HCT116 (cell line): Measurements from ENCODE around the gene MAN2B1. TPM values are rescaled to one million over a fixed set of nuclear protein-coding genes. Genes with fewer than 3 reads are reported as not detected.
A peak's percentile ranks its signal among the peaks of the same experiment; 100 is the strongest.

Experiments
- ATAC-seq: fragments of 200-7000 bp; cut with Tn5 transposase; 2 replicates; pipeline ENCODE4 v1.9.1; 2020; ENCODE audit warnings: mild to moderate bottlenecking, moderate library complexity
- BruUV-seq: library from RNA; stranded (reverse); fragments of 400-500 nt; replicated peaks from 2 replicates; lab custom pipeline; 2021; lab: Mats Ljungman, UMichigan
- CTCF ChIA-PET: fragments of 300-600 bp; sonication (Branson Sonifier 250); formaldehyde crosslinking; loops from one replicate; lab custom pipeline; 2021; ENCODE audit warnings: antibody characterized with exemption; lab: Charles Lee
- POLR2A ChIA-PET: fragments of 300-600, 350-600 bp; sonication (Branson Sonifier 250); formaldehyde crosslinking; loops from one replicate; lab custom pipeline; 2021; ENCODE audit warnings: antibody characterized with exemption; lab: Charles Lee
- RAD21 ChIA-PET, 2 experiments: fragments of 300-600 bp; sonication (Branson Sonifier 250); formaldehyde crosslinking; loops; one replicate each; lab custom pipeline; 2023; ENCODE audit warnings: low total read pairs in 2 of 2; ENCODE audit not compliant: uncharacterized antibody in 2 of 2, unreplicated experiment in 2 of 2, low non-redundant PET in 1 of 2; lab: Charles Lee
- DNase-seq: peaks from one replicate; pipeline ENCODE4 v3.0.0-alpha.2; 2010; ENCODE audit warnings: low read depth, low spot score
- H2AFZ ChIP-seq: fragments of 200-600 bp; shearing (Covaris generic), sonication (generic); 2 replicates; pipeline ENCODE4 v1.6.1; 2017; ENCODE audit warnings: low read depth, mixed run types, mixed read lengths, antibody characterized with exemption, low read length; ENCODE audit not compliant: poor library complexity, severe bottlenecking
- H3K27ac ChIP-seq: 2 replicates; pipeline ENCODE4 v1.5.1; 2012; ENCODE audit warnings: low read depth, low read length
- H3K27me3 ChIP-seq: fragments of 200-600 bp; sonication (generic); 2 replicates; pipeline ENCODE4 v1.6.1; 2016; ENCODE audit warnings: mixed run types, low read length, mixed read lengths; ENCODE audit not compliant: insufficient read depth
- H3K36me3 ChIP-seq, 2 experiments: fragments of 200-500 bp in 1 of 2; fragments of 200-600 bp in 1 of 2; sonication (Bioruptor generic) in 1 of 2; sonication (generic) in 1 of 2; 2 replicates each; pipeline versions ENCODE4 v1.5.1 to v1.6.1; 2014 to 2016; ENCODE audit warnings: low read length in 2 of 2, inconsistent platforms in 1 of 2, mixed read lengths in 1 of 2, mixed run types in 1 of 2; ENCODE audit not compliant: insufficient read depth in 2 of 2, control insufficient read depth in 1 of 2
- H3K4me1 ChIP-seq, 2 experiments: fragments of 200-600 bp in 1 of 2; sonication (generic) in 1 of 2; 2 replicates each; pipeline versions ENCODE4 v1.5.1 to v1.6.1; 2012 to 2017; ENCODE audit warnings: low read length in 2 of 2, inconsistent platforms in 1 of 2, mild to moderate bottlenecking in 1 of 2, mixed read lengths in 1 of 2, mixed run types in 1 of 2, moderate library complexity in 1 of 2; ENCODE audit not compliant: insufficient read depth in 2 of 2, control insufficient read depth in 1 of 2
- H3K4me2 ChIP-seq: fragments of 200-600 bp; sonication (generic); 2 replicates; pipeline ENCODE4 v1.6.1; 2017; ENCODE audit warnings: mixed run types, low read length, mixed read lengths
- H3K4me3 ChIP-seq, 2 experiments: fragments of 200-600 bp in 1 of 2; sonication (generic) in 1 of 2; replicated peaks in 1 of 2; 2 replicates each; pipeline ENCODE4 v1.5.1; 2011 to 2016; ENCODE audit warnings: low read length in 2 of 2, control low read depth in 1 of 2, low read depth in 1 of 2, mild to moderate bottlenecking in 1 of 2, mixed read lengths in 1 of 2, mixed run types in 1 of 2
- H3K79me2 ChIP-seq: fragments of 200-600 bp; sonication (generic); 2 replicates; pipeline ENCODE4 v1.6.1; 2017; ENCODE audit warnings: mild to moderate bottlenecking, mixed run types, low read length, moderate library complexity, mixed read lengths; ENCODE audit not compliant: insufficient read depth
- H3K9ac ChIP-seq: fragments of 200-600 bp; sonication (generic); 2 replicates; pipeline ENCODE4 v1.6.1; 2016; ENCODE audit warnings: low read length, mixed read lengths
- H3K9me2 ChIP-seq: fragments of 200-600 bp; sonication (generic), shearing (Covaris generic); 2 replicates; pipeline ENCODE4 v1.6.1; 2017; ENCODE audit warnings: mixed run types, mild to moderate bottlenecking, moderate library complexity; ENCODE audit not compliant: insufficient read depth
- H3K9me3 ChIP-seq, 2 experiments: fragments of 200-500 bp in 1 of 2; fragments of 200-600 bp in 1 of 2; sonication (Bioruptor generic) in 1 of 2; sonication (generic) in 1 of 2; 2 replicates each; pipeline ENCODE4 v1.6.1; 2014 to 2017; ENCODE audit warnings: low read length in 2 of 2, mixed read lengths in 2 of 2, inconsistent platforms in 1 of 2, low read depth in 1 of 2, mild to moderate bottlenecking in 1 of 2, mixed run types in 1 of 2, moderate library complexity in 1 of 2; ENCODE audit not compliant: control insufficient read depth in 1 of 2, insufficient read depth in 1 of 2
- H4K20me1 ChIP-seq: fragments of 200-600 bp; sonication (generic), shearing (Covaris generic); 2 replicates; pipeline ENCODE4 v1.6.1; 2017; ENCODE audit warnings: mixed run types, mild to moderate bottlenecking, moderate library complexity; ENCODE audit not compliant: insufficient read depth
- ELF1 ChIP-seq: IDR thresholded peaks from 2 replicates; pipeline ENCODE4 v1.6.1; 2012; ENCODE audit warnings: low read depth, borderline replicate concordance
- EZH2 ChIP-seq: fragments of 200-600 bp; sonication (generic); IDR thresholded peaks from 2 replicates; pipeline ENCODE4 v1.6.1; 2017; ENCODE audit warnings: antibody characterized with exemption, mixed run types
- EZH2phosphoT487 ChIP-seq: fragments of 200-600 bp; IDR thresholded peaks from 2 replicates; pipeline ENCODE4 v1.6.1; 2018; ENCODE audit warnings: antibody characterized with exemption, borderline replicate concordance
- JUND ChIP-seq: IDR thresholded peaks from 2 replicates; pipeline ENCODE4 v1.6.1; 2012
- POLR2AphosphoS5 ChIP-seq: IDR thresholded peaks from 2 replicates; pipeline ENCODE4 v1.6.1; 2011; ENCODE audit warnings: mild to moderate bottlenecking, low read depth, low read length, moderate library complexity
- SIN3A ChIP-seq: IDR thresholded peaks from 2 replicates; pipeline ENCODE4 v1.6.1; 2012; ENCODE audit warnings: low read depth
- SP1 ChIP-seq: IDR thresholded peaks from 2 replicates; pipeline ENCODE4 v1.6.1; 2012; ENCODE audit warnings: low read depth
- SRF ChIP-seq: IDR thresholded peaks from 2 replicates; pipeline ENCODE4 v1.6.1; 2012; ENCODE audit warnings: low read depth
- TCF7L2 ChIP-seq: IDR thresholded peaks from 2 replicates; pipeline ENCODE4 v1.7.0; 2011; ENCODE audit warnings: borderline replicate concordance, inconsistent platforms; ENCODE audit not compliant: insufficient read depth, insufficient read length; ENCODE audit errors: extremely low read depth
- ZFX ChIP-seq: fragments of 450-650 bp; IDR thresholded peaks from 2 replicates; pipeline ENCODE4 v1.6.1; 2017
- intact Hi-C: fragments of 100-400 bp; cut with micrococcal nuclease; formaldehyde crosslinking; loops from 2 replicates; pipeline ENCODE4 v1.10.0; 2022
- total RNA-seq: library from RNA; stranded (reverse); gene quantifications from one replicate; pipeline ENCODE4 v1.2.1, GENCODE V29; 2021; ENCODE audit not compliant: unreplicated experiment
- TF ChIP-seq, protein P1 (sequence below), 3 experiments: fragments of 200-600 bp in 1 of 3; sonication (generic) in 1 of 3; IDR thresholded peaks in 2 of 3; conservative IDR thresholded peaks in 1 of 3; 2 replicates each; pipeline ENCODE4 v1.5.1; 2012 to 2017; ENCODE audit warnings: low read depth in 2 of 3, low read length in 2 of 3, antibody characterized with exemption in 1 of 3, borderline replicate concordance in 1 of 3, control low read depth in 1 of 3, mild to moderate bottlenecking in 1 of 3, mixed read lengths in 1 of 3, mixed run types in 1 of 3, moderate library complexity in 1 of 3; ENCODE audit not compliant: insufficient read depth in 1 of 3
- TF ChIP-seq, protein P2 (sequence below): IDR thresholded peaks from 2 replicates; pipeline ENCODE4 v1.6.1; 2012
- TF ChIP-seq, protein P3 (sequence below): IDR thresholded peaks from 2 replicates; pipeline ENCODE4 v1.6.1; 2012
- TF ChIP-seq, protein P4 (sequence below): IDR thresholded peaks from 2 replicates; pipeline ENCODE4 v1.6.1; 2011; ENCODE audit warnings: mild to moderate bottlenecking, low read length, moderate library complexity; ENCODE audit not compliant: insufficient replicate concordance; ENCODE audit errors: extremely low read depth

Gene MAN2B1
- total RNA-seq, 1 experiment from 2014 or later, result 48.3 TPM

DNA sequence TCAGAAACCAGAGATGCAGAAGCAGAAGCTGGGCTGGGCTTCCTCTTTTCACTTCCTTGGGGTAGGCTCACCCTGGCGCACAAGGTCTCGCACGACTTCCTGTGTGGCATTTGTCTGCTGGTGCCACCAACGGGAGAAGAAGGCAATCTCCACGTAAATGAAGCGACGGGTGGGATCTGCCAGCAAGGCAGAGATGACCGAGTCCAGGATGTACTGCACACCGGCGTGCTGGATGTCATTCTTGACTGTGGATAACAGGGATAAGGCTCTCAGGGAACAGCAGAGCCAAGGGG lies 1.3 kb downstream of the MAN2B1 start (continued):
- TF ChIP-seq EZH2, result no peak
- TF ChIP-seq, protein P1, sequence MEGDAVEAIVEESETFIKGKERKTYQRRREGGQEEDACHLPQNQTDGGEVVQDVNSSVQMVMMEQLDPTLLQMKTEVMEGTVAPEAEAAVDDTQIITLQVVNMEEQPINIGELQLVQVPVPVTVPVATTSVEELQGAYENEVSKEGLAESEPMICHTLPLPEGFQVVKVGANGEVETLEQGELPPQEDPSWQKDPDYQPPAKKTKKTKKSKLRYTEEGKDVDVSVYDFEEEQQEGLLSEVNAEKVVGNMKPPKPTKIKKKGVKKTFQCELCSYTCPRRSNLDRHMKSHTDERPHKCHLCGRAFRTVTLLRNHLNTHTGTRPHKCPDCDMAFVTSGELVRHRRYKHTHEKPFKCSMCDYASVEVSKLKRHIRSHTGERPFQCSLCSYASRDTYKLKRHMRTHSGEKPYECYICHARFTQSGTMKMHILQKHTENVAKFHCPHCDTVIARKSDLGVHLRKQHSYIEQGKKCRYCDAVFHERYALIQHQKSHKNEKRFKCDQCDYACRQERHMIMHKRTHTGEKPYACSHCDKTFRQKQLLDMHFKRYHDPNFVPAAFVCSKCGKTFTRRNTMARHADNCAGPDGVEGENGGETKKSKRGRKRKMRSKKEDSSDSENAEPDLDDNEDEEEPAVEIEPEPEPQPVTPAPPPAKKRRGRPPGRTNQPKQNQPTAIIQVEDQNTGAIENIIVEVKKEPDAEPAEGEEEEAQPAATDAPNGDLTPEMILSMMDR (IDR thresholded peaks at IDR 0.05 in 2 of 3, conservative IDR thresholded peaks at IDR 0.05 in 1 of 3; ENCODE audit: borderline replicate concordance in 1 of 3, insufficient read depth in 1 of 3, low read depth in 2 of 3, low read length in 2 of 3), result no peak
- no peak for TF ChIP-seq ELF1
- TF ChIP-seq SP1, result no peak
- no peak for TF ChIP-seq SIN3A
- TF ChIP-seq, protein P2, sequence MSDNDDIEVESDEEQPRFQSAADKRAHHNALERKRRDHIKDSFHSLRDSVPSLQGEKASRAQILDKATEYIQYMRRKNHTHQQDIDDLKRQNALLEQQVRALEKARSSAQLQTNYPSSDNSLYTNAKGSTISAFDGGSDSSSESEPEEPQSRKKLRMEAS, result no peak
- TF ChIP-seq, protein P3, sequence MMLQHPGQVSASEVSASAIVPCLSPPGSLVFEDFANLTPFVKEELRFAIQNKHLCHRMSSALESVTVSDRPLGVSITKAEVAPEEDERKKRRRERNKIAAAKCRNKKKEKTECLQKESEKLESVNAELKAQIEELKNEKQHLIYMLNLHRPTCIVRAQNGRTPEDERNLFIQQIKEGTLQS, result no peak
- no peak for TF ChIP-seq EZH2phosphoT487
- TF ChIP-seq, all 23 proteins: peak for 0

DNA sequence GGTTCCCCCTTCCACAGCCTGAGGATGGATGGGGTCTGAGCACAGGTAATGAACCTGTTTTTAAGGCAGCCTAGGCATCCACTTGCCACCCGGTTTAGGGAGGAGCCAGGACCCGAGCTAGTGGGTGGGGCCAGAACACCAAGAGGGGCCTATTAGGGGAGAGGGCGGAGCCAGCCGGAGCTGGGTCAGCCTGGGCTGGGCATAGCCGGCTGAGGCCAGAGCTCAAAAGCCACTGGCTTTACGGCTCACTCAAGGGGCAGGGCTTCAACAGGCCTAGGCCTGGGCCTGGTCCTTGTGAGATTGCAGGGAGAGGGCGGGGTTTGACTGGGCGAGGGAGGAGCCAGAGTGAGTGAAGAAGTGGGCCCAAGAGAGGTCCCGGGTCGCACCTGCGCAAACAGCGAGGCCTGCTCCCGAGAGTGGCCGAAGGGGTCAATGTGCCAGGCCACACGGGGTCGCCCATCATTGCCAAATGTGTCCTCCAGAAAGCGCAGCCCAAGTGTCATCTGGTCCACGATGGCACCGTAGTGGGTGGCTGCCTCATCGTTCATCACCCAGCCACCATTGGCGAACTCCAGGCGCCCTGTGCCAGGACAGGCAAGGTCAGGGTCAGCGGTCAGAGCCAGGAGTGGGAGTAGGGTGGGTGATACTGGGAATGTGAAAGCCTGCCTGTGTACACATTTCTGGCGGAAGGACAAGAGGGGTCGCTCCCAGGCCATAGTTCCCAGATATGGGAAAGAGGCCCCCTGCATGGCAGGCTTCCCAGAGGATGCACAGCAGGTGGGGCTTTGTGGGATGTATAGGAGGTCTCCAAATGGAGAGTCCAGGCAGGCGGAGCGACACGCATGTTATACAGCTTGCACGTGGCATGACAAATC lies 1.9 kb downstream of the MAN2B1 start:
- Histone ChIP-seq H3K27ac (no peak overlapping the region), H4K20me1 (no peaks in the 10 kb centered on the region), H3K27me3 (no peaks in the 10 kb centered on the region), H3K4me3 (no peak overlapping the region), H3K9me3 (no peaks in the 10 kb centered on the region), H3K36me3 (peaks cover 0 to 10% of the 10 kb centered on the region in 2 experiments; a peak in 2 of 4 replicates), H3K9ac (no peak overlapping the region), H3K9me2 (no peaks in the 10 kb centered on the region), H3K4me1 (peaks cover 14 to 28% of the 10 kb centered on the region in 2 experiments), H3K79me2 (peaks cover 14% of the 10 kb centered on the region; the same call in 1 of the 2 replicates), H3K4me2 (no peak overlapping the region), H2AFZ (no peak overlapping the region)
- no peak for DNase-seq
- BruUV-seq, result no TSS peak
- ChIA-PET RAD21 (no interaction called here), POLR2A (no interaction called here), CTCF (interaction anchor here (0.9 kb wide), 1 partner anchor 12 kb away, joined by 4 read pairs; no protein-coding TSS in a partner anchor)
- TF ChIP-seq POLR2AphosphoS5, result no peak
- TF ChIP-seq, protein P3, result no peak
- TF ChIP-seq, protein P4, sequence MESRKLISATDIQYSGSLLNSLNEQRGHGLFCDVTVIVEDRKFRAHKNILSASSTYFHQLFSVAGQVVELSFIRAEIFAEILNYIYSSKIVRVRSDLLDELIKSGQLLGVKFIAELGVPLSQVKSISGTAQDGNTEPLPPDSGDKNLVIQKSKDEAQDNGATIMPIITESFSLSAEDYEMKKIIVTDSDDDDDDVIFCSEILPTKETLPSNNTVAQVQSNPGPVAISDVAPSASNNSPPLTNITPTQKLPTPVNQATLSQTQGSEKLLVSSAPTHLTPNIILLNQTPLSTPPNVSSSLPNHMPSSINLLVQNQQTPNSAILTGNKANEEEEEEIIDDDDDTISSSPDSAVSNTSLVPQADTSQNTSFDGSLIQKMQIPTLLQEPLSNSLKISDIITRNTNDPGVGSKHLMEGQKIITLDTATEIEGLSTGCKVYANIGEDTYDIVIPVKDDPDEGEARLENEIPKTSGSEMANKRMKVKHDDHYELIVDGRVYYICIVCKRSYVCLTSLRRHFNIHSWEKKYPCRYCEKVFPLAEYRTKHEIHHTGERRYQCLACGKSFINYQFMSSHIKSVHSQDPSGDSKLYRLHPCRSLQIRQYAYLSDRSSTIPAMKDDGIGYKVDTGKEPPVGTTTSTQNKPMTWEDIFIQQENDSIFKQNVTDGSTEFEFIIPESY, result no peak
- TF ChIP-seq ZFX, result no peak
- TF ChIP-seq TCF7L2, result no peak
- TF ChIP-seq SRF, result no peak
- no peak for TF ChIP-seq JUND
- peak; percentile 50 for ATAC-seq
- intact Hi-C loops, result loop anchor here (5.0 to 10.0 kb wide), 2 partner anchors 52 to 740 kb away; partner anchors contain the start of genes ZNF490, ZNF700 and ZNF791
